T47D (cell line): ENCODE data around the gene RHBDF2.
A peak's percentile ranks its signal among the peaks of the same experiment; 100 is the strongest.

Source experiments
- DNase-seq, 2 experiments: peaks; one replicate each; pipeline versions ENCODE4 v3.0.0 to v3.0.0-alpha.2; 2011 to 2012; ENCODE audit warnings: low read depth in 1 of 2, low spot score in 1 of 2
- JUND ChIP-seq: IDR thresholded peaks from 2 replicates; pipeline ENCODE4 v1.6.1; 2012; ENCODE audit warnings: low read depth
- in situ Hi-C: cut with HindIII; loops from 2 replicates; pipeline ENCODE4 v1.10.0; 2016; ENCODE audit warnings: low sequenced_read_pairs, low pct_unique_long_range_greater_than_20kb

RHBDF2 gene

GRCh38 chr17:76445697-76446448, 55.4 kb downstream of the RHBDF2 start:
- in situ Hi-C loops = no loop called here
- TF ChIP-seq JUND = no peak
- no peak for DNase-seq

GRCh38 chr17:76444518-76445311, 56.5 kb downstream of the RHBDF2 start:
- TF ChIP-seq JUND = no peak
- DNase-seq = no peak
- in situ Hi-C loops = no loop called here

DNA sequence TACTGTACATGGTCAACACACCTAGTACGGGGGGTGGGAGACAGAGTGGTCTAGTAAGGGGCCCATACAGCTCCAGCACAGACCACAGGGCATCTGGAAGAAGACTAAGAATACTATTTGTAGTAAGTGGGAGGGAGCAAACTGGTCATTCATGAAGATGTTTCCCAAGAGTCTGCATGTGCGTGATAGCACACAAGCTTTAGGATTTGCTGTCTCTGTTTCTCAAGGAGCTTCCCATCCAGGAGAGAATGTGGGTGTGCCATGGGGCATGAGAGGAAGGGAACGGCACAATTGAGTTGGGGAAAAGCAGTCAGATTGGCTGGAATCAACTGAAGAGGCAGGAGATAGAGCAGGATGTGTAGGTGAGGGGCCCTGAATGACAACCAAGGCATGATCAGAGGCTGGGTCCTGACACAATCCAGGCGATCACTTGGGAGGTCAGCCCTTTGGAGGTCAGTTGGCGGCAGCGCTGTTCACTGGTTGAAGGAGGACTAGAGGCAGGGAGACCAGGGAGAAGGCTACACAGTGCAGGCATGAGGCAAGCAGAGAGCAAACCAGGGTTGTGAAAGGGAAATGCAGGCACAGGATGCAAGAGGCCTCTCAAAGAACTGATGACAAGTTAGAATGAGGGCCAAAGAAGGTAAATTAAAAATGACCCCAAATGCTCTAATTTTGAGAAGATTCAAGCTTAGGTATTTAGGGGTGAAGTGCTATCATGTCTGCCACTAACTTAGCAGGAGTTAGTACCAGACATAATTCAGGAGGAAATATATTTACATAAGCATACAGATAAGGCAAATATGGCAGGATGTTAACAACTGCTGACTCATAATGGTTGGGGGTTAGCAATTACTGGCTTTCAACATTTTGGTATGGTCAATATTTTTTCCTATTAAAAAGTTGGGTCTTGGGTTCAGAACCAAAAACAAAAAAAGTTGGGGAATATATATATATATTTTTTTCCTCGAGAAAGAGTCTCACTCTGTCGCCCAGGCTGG, 58.6 kb downstream of the RHBDF2 start:
- no peak for DNase-seq
- in situ Hi-C loops = no loop called here
- no peak for TF ChIP-seq JUND

GRCh38 chr17:76441686-76442340, 59.4 kb downstream of the RHBDF2 start:
- no peak for TF ChIP-seq JUND
- in situ Hi-C loops = no loop called here

GRCh38 chr17:76440751-76441362, 60.4 kb downstream of the RHBDF2 start:
- in situ Hi-C loops = no loop called here
- DNase-seq = no peak
- TF ChIP-seq JUND = no peak

More at GRCh38 chr17:76441686-76442340, 59.4 kb downstream of the RHBDF2 start:
- DNase-seq = no peak

DNA sequence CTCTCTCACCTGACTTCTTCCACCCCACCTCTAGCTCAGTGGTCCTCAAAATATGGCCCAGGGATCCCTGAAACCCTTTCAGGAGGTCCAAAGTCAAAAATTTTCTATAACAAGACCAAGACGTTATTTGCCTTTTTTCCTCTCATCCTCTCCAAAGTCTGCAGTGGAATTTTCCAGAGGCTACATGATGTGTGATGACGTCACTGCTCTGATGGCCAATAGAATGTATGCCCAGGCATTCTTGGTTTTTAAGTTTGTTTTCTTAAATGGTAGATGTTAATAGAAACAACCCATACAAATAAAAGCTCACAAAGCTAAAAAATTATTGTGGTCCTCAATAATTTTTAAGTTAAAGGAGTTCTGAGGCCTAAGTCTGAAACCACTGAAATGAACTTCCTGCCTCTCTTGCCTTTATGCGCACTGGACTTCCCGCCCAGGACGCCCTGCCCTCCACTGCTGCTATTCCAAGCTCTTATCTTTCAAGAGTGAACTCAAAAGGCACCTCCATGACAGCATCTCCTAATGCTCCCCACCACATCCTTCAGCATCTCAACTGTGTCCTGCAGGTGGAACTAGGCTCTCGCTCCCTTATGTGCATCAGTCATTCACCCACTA, 61.8 kb downstream of the RHBDF2 start:
- no peak for DNase-seq
- in situ Hi-C loops = no loop called here
- no peak for TF ChIP-seq JUND

- TF ChIP-seq JUND = no peak
- in situ Hi-C loops = no loop called here
- DNase-seq = peak in 1 of 2 experiments; percentile 12
Measured at GRCh38 chr17:76438906-76439305, 62.3 kb downstream of the RHBDF2 start.

- in situ Hi-C loops = no loop called here
- DNase-seq = peak in 1 of 2 experiments; percentile 61
- TF ChIP-seq JUND = no peak
Measured at GRCh38 chr17:76437467-76438402, 63.5 kb downstream of the RHBDF2 start.

DNA sequence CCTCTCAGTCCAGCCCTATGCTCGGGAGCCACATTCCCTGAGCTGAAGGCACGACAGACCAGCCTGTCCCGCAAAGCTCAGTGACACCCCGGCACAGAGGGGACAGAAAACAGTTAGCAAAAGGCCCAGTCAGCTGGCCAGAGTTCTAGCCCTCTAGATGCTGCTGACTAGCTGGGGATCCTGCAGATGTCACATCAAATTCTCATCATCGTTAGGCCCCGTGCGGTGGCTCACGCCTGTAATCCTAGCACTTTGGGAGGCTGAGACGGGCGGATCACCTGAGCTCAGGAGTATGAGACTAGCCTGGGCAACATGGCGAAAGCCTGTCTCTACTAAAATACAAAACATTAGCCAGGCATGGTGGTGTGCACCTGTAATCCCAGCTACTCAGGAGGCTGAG, 65.5 kb downstream of the RHBDF2 start:
- no peak for TF ChIP-seq JUND
- in situ Hi-C loops = no loop called here
- DNase-seq = no peak

DNA sequence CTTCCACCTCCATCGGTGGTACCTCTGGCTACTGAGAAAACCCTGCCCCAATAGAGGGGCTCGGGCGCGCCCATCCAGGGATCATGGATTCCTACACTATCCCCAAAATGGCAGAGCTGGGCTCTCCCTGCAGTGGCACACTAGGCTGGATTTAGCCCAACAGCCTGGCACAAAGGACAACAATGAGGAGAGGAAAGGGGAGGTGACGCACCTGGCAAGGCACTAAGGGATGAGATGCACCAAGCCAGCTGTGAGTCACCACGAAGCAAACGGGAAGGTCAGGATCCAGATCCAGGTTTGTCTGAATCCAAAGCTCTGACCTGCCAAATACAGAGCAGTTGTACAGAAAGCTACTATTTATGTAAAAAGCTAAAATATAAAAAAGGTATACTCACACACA, 66.4 kb downstream of the RHBDF2 start:
- no peak for DNase-seq
- in situ Hi-C loops = no loop called here
- TF ChIP-seq JUND = no peak
